PC-3 (cell line): Measurements from ENCODE around the gene GPS1.

Experiments
- EZH2 ChIP-seq: fragments of 300-600 bp; sonication (generic); IDR thresholded peaks from one replicate; pipeline ENCODE4 v1.6.1; 2017; ENCODE audit warnings: antibody characterized with exemption, mild to moderate bottlenecking, low read length; ENCODE audit not compliant: unreplicated experiment
- TF ChIP-seq, protein P1 (sequence below): fragments of 300-600 bp; sonication (generic); conservative IDR thresholded peaks from 2 replicates; pipeline ENCODE4 v1.5.1; 2017; ENCODE audit warnings: antibody characterized with exemption, low read depth, mild to moderate bottlenecking, low read length

DNA sequence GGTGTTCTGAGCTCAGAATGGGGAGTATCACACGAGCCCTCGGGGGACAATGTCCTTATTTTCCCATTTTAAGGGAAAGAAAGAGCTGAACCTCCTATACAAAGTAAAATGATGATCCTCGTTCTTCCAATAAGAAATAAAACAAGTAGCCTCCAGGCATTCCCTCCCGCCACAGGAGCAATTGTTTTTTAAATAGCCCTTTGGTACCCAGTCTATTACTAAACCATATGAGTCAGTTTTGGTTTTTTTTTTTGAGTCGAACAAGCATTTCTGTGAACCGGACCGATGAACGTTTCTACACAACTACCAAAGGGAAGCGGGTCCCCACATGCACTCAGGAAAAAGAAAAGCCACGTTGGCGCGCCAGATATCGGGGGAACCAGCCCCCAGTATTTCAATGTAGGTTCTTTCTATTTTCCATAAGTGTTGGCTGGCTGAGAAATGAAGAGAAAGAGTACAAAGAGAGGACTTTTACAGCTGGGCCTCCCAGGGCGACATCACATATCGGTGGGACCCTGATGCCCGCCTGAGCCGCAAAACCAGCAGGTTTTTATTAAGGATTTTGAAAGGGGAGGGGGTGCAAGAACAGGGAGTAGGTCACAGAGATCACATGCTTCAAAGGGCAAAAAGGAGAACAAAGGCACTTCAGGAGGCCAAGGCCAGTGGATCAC lies 10.4 kb upstream of the GPS1 start:
- TF ChIP-seq, protein P1, sequence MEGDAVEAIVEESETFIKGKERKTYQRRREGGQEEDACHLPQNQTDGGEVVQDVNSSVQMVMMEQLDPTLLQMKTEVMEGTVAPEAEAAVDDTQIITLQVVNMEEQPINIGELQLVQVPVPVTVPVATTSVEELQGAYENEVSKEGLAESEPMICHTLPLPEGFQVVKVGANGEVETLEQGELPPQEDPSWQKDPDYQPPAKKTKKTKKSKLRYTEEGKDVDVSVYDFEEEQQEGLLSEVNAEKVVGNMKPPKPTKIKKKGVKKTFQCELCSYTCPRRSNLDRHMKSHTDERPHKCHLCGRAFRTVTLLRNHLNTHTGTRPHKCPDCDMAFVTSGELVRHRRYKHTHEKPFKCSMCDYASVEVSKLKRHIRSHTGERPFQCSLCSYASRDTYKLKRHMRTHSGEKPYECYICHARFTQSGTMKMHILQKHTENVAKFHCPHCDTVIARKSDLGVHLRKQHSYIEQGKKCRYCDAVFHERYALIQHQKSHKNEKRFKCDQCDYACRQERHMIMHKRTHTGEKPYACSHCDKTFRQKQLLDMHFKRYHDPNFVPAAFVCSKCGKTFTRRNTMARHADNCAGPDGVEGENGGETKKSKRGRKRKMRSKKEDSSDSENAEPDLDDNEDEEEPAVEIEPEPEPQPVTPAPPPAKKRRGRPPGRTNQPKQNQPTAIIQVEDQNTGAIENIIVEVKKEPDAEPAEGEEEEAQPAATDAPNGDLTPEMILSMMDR = no peak
- TF ChIP-seq EZH2 = no peak
